Endothelial cell of umbilical vein (primary cell): ENCODE data around the gene TXK.

ENCODE experiments used
- CTCF ChIP-seq, 2 donors: IDR thresholded peaks; 1 replicate in 1 of 2; 2 replicates in 1 of 2; pipeline ENCODE4 v1.5.1; 2011; ENCODE audit warnings: low read length in 2 of 2, mild to moderate bottlenecking in 2 of 2, moderate library complexity in 2 of 2, control low read depth in 1 of 2, inconsistent platforms in 1 of 2, low read depth in 1 of 2; ENCODE audit not compliant: insufficient read depth in 1 of 2; ENCODE audit errors: extremely low read depth in 1 of 2
- JUN ChIP-seq: IDR thresholded peaks from 2 replicates; pipeline ENCODE4 v1.6.1; 2011; ENCODE audit warnings: borderline replicate concordance, low read depth; ENCODE audit not compliant: insufficient read length, insufficient read depth
- MYC ChIP-seq: IDR thresholded peaks from one replicate; pipeline ENCODE4 v1.6.1; 2011; ENCODE audit warnings: mild to moderate bottlenecking, low read depth, low read length
- POLR2A ChIP-seq: IDR thresholded peaks from 2 replicates; pipeline ENCODE4 v1.6.1; 2012; ENCODE audit warnings: low read depth, mild to moderate bottlenecking, control low read depth, low read length
- POLR2AphosphoS5 ChIP-seq: IDR thresholded peaks from 2 replicates; pipeline ENCODE4 v1.6.1; 2012; ENCODE audit warnings: low read depth, mild to moderate bottlenecking, control low read depth, low read length, moderate library complexity; ENCODE audit not compliant: insufficient read depth

DNA sequence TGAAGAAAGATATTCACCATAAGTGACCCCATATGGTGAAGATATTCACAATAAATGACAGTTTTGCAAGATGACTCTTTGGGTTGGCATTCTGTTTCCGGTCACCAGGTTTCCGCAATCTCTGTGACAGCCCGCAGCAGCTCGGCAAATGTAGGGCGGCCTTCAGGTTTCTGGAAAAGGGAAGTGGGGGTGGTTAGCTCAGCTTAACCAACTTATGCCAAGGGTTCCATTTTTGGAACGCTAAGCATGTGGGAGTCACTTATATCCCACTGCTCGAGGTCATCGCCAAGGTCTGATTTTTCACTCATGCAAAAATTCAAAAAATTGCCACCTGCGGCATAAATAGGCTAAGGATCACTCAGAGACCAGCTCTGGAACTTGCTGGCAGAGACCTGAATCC lies 66.5 kb downstream of the TXK start:
- TF ChIP-seq MYC (no peak), CTCF (IDR thresholded peaks at IDR 0.05; ENCODE audit: extremely low read depth in 1 of 2, insufficient read depth in 1 of 2, low read depth in 1 of 2, low read length in 2 of 2) (no peak), JUN (no peak), POLR2AphosphoS5 (no peak), POLR2A (no peak)
